Measurements from ENCODE around the gene UBE2J2.

DNA sequence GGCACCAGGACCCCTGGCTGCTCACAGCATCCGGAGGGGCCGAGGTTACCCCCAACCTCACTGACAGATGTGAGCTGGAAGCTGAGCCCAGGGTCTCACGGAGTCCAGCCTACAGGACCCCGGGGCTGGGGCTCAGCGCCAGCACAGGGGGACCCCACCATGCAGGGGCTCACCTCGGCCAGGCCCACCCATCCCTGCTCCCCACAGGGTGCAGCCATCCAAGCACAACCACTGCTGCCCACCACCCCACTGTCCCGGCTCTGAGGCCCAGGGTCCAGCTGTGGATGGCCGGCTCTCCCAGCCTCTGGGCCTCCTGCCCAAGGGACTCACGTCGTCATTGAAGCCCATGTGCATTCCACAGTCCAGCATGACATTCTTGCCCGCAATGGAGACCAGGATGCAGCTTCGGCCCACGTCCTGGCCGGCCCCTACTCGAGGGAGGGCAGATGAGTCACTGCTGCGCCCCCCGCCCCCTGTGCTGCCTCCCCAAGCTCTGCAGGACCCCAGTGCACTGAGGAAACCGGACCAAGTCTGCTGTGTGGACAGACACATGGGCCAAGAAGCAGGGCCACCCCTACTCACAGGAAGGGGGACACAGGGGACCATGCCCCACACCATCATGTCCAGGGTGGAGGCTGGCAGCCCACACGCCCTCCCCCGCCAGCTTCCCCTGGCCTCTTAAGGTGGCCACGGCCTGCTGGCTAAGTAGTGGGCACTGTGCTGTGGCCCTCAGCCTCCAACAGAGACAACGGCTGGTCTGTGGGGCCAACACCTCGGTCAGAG, 47.2 kb upstream of the UBE2J2 start:
- no peak for TF ChIP-seq CTCF (conservative IDR thresholded peaks at IDR 0.05; ENCODE audit: low read depth in 2 of 2)
- TF ChIP-seq REST (IDR thresholded peaks at IDR 0.05; ENCODE audit: unreplicated experiment), result no peak
- no peak for TF ChIP-seq POLR2AphosphoS5 (IDR thresholded peaks at IDR 0.05; ENCODE audit: low read depth)

All from GM23338 (cell line).